Hepatocyte (in vitro differentiated cells): ENCODE results near the gene TMEM165. TPM values are rescaled to one million over a fixed set of nuclear protein-coding genes. Genes with fewer than 3 reads are reported as not detected.
A peak's percentile ranks its signal among the peaks of the same experiment; 100 is the strongest.

Source experiments
- DNase-seq: peaks from one replicate; pipeline ENCODE4 v3.0.0-alpha.2; 2016; ENCODE audit warnings: low spot score
- H2AFZ ChIP-seq: fragments of 200-600 bp; sonication (generic); 2 replicates; pipeline ENCODE4 v1.6.0; 2016; ENCODE audit warnings: antibody characterized with exemption, mild to moderate bottlenecking
- H3K27ac ChIP-seq: fragments of 200-600 bp; sonication (generic); 2 replicates; pipeline ENCODE4 v1.5.1; 2016; ENCODE audit warnings: mild to moderate bottlenecking
- H3K27me3 ChIP-seq: fragments of 200-600 bp; sonication (generic); 2 replicates; pipeline ENCODE4 v1.6.1; 2016
- H3K36me3 ChIP-seq: fragments of 200-600 bp; sonication (generic); replicated peaks from 2 replicates; pipeline ENCODE4 v1.5.1; 2016; ENCODE audit warnings: low read depth; ENCODE audit not compliant: insufficient read depth
- H3K4me1 ChIP-seq: fragments of 200-600 bp; sonication (generic); 2 replicates; pipeline ENCODE4 v1.5.1; 2016; ENCODE audit warnings: mild to moderate bottlenecking, moderate library complexity; ENCODE audit not compliant: insufficient read depth
- H3K4me2 ChIP-seq: fragments of 200-600 bp; sonication (generic); 2 replicates; pipeline ENCODE4 v1.6.0; 2016
- H3K4me3 ChIP-seq: fragments of 200-600 bp; sonication (generic); 2 replicates; pipeline ENCODE4 v1.5.1; 2016; ENCODE audit warnings: mild to moderate bottlenecking
- H3K79me2 ChIP-seq: fragments of 200-600 bp; sonication (generic); 2 replicates; pipeline ENCODE4 v1.6.0; 2017; ENCODE audit warnings: mild to moderate bottlenecking
- H3K9me2 ChIP-seq: fragments of 200-600 bp; sonication (generic); replicated peaks from 2 replicates; pipeline ENCODE4 v1.6.0; 2017; ENCODE audit warnings: mild to moderate bottlenecking; ENCODE audit not compliant: insufficient read depth
- H3K9me3 ChIP-seq: fragments of 200-600 bp; sonication (generic); 2 replicates; pipeline ENCODE4 v1.5.1; 2016; ENCODE audit warnings: low read depth, mild to moderate bottlenecking
- H4K20me1 ChIP-seq: fragments of 200-600 bp; sonication (generic); 2 replicates; pipeline ENCODE4 v1.6.0; 2016; ENCODE audit warnings: mild to moderate bottlenecking; ENCODE audit not compliant: insufficient read depth, poor library complexity, severe bottlenecking
- EZH2 ChIP-seq: fragments of 200-600 bp; sonication (generic); IDR thresholded peaks from 2 replicates; pipeline ENCODE4 v1.6.1; 2016; ENCODE audit warnings: antibody characterized with exemption, mild to moderate bottlenecking, borderline replicate concordance
- EZH2phosphoT487 ChIP-seq: fragments of 200-600 bp; sonication (generic); IDR thresholded peaks from one replicate; pipeline ENCODE4 v1.6.1; 2018; ENCODE audit warnings: antibody characterized with exemption, mild to moderate bottlenecking, low read depth, moderate library complexity; ENCODE audit not compliant: unreplicated experiment, severe bottlenecking
- WGBS: methylation state at CpG from one replicate; pipeline ENCODE4 v1.1.6; 2016; ENCODE audit warnings: low lambda C conversion rate; ENCODE audit errors: missing lambda C conversion rate; 5-methylcytosine and 5-hydroxymethylcytosine counted together
- polyA plus RNA-seq: library from polyadenylated mRNA; unstranded; fragments of >200 nt; fragmentation: Nextera tagmentation; extraction: Ambion mirVana; gene quantifications from 2 replicates; pipeline ENCODE4 v1.2.1, GENCODE V29; 2016
- total RNA-seq: library from RNA; depleted of rRNA; stranded (reverse); fragments of >200 nt; gene quantifications from 2 replicates; pipeline ENCODE4 v1.2.3, GENCODE V29; 2014
- TF ChIP-seq, protein P1 (sequence below): fragments of 200-600 bp; sonication (generic); IDR thresholded peaks from 2 replicates; pipeline ENCODE4 v1.5.1; 2016; ENCODE audit warnings: antibody characterized with exemption, mild to moderate bottlenecking; ENCODE audit not compliant: poor library complexity

The TMEM165 gene
- total and polyA plus RNA-seq, 2 experiments from 2014 or later: 152 to 160 TPM

DNA sequence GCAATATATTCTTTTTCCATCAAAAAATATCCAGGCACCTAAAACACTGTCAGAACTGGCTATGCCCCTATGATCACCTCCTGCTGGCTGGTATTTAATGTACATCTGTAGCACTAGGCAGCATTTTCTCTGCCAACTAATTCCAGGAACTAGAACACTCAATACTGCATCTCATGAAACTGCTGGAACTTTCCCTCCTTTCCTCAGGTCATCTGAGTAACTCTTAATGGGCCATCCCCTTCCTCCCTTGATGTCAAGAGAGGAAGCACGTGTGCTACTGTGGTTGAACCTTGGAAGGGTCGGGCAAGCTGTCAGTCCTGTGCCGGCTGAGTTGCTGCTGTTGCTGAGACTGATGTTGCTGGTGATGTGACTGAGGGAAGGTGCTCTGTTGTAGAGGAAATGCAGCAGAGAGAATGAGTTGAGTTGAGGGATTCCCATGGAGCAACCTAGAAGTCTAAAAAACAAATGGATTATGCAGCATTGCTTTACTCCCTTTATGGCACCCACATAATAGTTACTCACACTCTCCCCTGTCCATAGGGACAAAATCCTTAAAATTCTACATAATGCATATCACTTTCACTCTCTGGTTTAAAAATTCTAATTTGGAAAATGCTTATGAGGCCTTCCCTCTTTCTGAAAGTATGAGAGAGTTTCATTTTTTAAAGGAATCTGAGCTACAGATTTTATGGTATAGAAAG lies 39.5 kb downstream of the TMEM165 start:
- Histone ChIP-seq H3K4me3 (no peak overlapping the region), H3K4me2 (no peak overlapping the region), H3K4me1 (peaks cover 6% of the 10 kb centered on the region), H3K27me3 (no peaks in the 10 kb centered on the region), H3K9me2 (no peaks in the 10 kb centered on the region), H3K79me2 (no peaks in the 10 kb centered on the region), H3K36me3 (no peaks in the 10 kb centered on the region), H2AFZ (no peak overlapping the region), H4K20me1 (no peaks in the 10 kb centered on the region), H3K27ac (peak overlapping the region; percentile 8), H3K9me3 (no peaks in the 10 kb centered on the region)
- DNase-seq: peak; percentile 30
- 79% methylated on average over 3 of the region's 3 CpGs for whole genome bisulfite sequencing
- TF ChIP-seq, protein P1, sequence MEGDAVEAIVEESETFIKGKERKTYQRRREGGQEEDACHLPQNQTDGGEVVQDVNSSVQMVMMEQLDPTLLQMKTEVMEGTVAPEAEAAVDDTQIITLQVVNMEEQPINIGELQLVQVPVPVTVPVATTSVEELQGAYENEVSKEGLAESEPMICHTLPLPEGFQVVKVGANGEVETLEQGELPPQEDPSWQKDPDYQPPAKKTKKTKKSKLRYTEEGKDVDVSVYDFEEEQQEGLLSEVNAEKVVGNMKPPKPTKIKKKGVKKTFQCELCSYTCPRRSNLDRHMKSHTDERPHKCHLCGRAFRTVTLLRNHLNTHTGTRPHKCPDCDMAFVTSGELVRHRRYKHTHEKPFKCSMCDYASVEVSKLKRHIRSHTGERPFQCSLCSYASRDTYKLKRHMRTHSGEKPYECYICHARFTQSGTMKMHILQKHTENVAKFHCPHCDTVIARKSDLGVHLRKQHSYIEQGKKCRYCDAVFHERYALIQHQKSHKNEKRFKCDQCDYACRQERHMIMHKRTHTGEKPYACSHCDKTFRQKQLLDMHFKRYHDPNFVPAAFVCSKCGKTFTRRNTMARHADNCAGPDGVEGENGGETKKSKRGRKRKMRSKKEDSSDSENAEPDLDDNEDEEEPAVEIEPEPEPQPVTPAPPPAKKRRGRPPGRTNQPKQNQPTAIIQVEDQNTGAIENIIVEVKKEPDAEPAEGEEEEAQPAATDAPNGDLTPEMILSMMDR: peak; percentile 26
- TF ChIP-seq EZH2phosphoT487: no peak

DNA sequence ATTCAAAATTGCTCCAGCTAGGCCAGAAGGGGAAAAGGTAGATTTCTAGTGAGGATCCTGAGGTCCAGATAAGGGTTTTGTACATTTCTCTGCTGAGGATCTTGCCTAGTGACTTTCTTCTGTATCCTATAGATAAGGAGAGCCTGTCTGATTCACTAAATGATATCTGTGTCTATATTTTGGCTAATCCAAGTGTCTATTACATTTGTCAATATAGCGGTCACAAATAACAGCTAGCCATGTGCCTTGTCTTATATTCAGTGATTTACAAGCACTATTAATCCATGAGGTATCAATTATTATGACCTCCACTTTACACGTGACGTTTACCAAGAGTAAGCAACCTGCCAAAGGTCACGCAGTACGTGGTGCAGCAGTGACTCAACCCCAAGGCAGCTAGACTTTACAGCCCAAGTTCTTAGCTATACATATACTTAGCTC lies 41.6 kb downstream of the TMEM165 start:
- Histone ChIP-seq H3K27me3 (no peaks in the 10 kb centered on the region), H3K4me1 (peaks cover 6% of the 10 kb centered on the region), H3K36me3 (no peaks in the 10 kb centered on the region), H3K4me2 (peak overlapping the region; percentile 34), H3K4me3 (no peak overlapping the region), H3K79me2 (no peaks in the 10 kb centered on the region), H3K9me2 (no peaks in the 10 kb centered on the region), H3K9me3 (no peaks in the 10 kb centered on the region), H2AFZ (no peak overlapping the region), H4K20me1 (no peaks in the 10 kb centered on the region), H3K27ac (peak overlapping the region; percentile 95)
- TF ChIP-seq, protein P1: no peak
- TF ChIP-seq EZH2 (no peak), EZH2phosphoT487 (no peak)
- DNase-seq: peak; percentile 67
- WGBS: 58% methylated on average over 5 of the region's 5 CpGs

DNA sequence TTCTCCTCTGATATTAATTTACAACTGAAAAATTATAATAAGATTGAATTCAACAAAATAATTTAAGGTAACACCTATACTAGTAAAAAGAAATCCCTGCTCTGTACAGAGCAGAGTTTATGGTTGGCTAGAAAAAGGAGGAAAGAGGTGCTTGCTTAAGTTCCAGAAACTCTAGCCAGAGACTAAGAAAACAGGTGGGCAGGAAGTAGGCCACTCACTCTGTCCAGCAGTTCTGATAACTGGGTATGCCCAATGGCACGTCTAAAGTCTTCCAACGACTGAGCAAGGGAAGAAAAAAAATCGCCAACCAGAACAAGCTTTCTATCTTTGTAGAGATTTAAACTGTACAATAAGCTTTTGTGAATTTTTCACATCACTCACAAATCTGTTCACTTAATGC lies 42.1 kb downstream of the TMEM165 start:
- Histone ChIP-seq H3K79me2 (no peaks in the 10 kb centered on the region), H3K4me1 (peaks cover 6% of the 10 kb centered on the region), H3K9me2 (no peaks in the 10 kb centered on the region), H3K4me2 (peak overlapping the region; percentile 34), H2AFZ (no peak overlapping the region), H4K20me1 (no peaks in the 10 kb centered on the region), H3K4me3 (no peak overlapping the region), H3K27me3 (no peaks in the 10 kb centered on the region), H3K27ac (peak overlapping the region; percentile 95), H3K36me3 (no peaks in the 10 kb centered on the region), H3K9me3 (no peaks in the 10 kb centered on the region)
- TF ChIP-seq EZH2phosphoT487 (no peak), EZH2 (no peak)
- TF ChIP-seq, protein P1: no peak
- DNase-seq: no peak
- 84% methylated on average over 3 of the region's 3 CpGs for WGBS
